Peyer's patch (tissue), 4 donors: ENCODE results near the gene PACSIN1. TPM values are rescaled to one million over a fixed set of nuclear protein-coding genes. Genes with fewer than 3 reads are reported as not detected.

ENCODE experiments used
- DNase-seq, 3 donors: peaks; one replicate each; pipeline ENCODE4 v3.0.0-alpha.2; 2017 to 2019
- H3K27ac ChIP-seq, 4 donors: fragments of 200-600 bp; sonication (generic); one replicate each; pipeline ENCODE4 v1.5.1; 2016 to 2019
- H3K27me3 ChIP-seq, 2 donors: fragments of 200-600 bp; sonication (generic); one replicate each; pipeline ENCODE4 v1.5.1; 2019
- H3K36me3 ChIP-seq, 3 donors: fragments of 200-600 bp; sonication (generic); one replicate each; pipeline ENCODE4 v1.5.1; 2016 to 2019
- H3K4me1 ChIP-seq, 4 donors: fragments of 200-600 bp; sonication (generic); one replicate each; pipeline ENCODE4 v1.5.1; 2016 to 2019
- H3K4me3 ChIP-seq, 4 donors: fragments of 200-600 bp; sonication (generic); 1 replicate in 3 of 4; 2 replicates in 1 of 4; pipeline ENCODE4 v1.5.1; 2016 to 2019; ENCODE audit warnings: mild to moderate bottlenecking in 1 of 4
- H3K9me3 ChIP-seq, 4 donors: fragments of 200-600 bp; sonication (generic); one replicate each; pipeline ENCODE4 v1.5.1; 2016 to 2019; ENCODE audit warnings: mild to moderate bottlenecking in 1 of 4
- POLR2A ChIP-seq, 2 donors: fragments of 450-650 bp; IDR thresholded peaks; one replicate each; pipeline ENCODE4 v1.5.1; 2017; ENCODE audit warnings: antibody characterized with exemption in 2 of 2, mild to moderate bottlenecking in 2 of 2, moderate library complexity in 2 of 2
- total RNA-seq, 4 donors: library from RNA; depleted of rRNA; stranded (reverse); fragments of >200 nt; gene quantifications; one replicate each; pipeline ENCODE4 v1.1.0, GENCODE V29; 2016
- TF ChIP-seq, protein P1 (sequence below), 6 experiments: fragments of 450-650 bp in 4 of 6; fragments of 200-600 bp in 2 of 6; sonication (generic) in 1 of 6; IDR thresholded peaks; one replicate each; pipeline ENCODE4 v1.5.1; 2017 to 2019; ENCODE audit warnings: antibody characterized with exemption in 6 of 6, mild to moderate bottlenecking in 3 of 6, moderate library complexity in 1 of 6

Gene PACSIN1
- total RNA-seq, 4 donors from 2014 or later, result 0.28 to 9.9 (median 0.40) TPM; not detected in 1

DNA sequence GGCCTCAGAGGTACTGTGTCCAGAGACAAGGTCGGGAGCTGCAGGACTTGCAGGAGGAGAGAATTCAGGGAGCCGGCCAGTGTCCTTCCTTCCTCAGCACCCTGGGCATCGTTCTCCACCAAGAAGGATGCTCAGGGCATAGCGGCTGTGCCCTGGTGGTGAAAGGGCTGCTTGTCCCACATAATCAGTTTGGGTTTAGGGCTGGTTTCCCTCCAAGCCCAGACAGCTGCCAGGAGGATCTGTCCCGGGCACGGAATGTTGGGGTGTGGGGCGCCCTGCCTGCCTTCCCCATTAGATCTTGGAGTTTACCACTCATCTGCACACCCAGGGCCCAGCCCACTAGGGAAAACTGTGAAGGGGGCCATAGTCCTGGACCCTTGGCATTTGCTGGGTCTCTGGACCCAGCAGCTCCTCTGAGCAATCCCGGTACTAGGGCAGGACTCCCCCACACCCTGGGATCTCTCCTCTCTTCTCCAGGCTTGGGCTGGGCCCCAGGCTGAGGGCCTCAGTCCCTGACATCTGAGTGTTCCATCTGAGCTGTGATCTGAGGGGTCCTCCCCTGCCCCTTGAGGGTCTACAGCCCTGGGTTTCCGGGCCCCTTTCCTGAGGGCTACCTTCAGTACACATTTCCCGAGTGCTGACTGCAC lies 108.9 kb downstream of the PACSIN1 start:
- Histone ChIP-seq H3K27me3 (no peaks in the 10 kb centered on the region), H3K36me3 (no peaks in the 10 kb centered on the region), H3K4me3 (no peak overlapping the region), H3K4me1 (no peaks in the 10 kb centered on the region), H3K9me3 (no peaks in the 10 kb centered on the region), H3K27ac (no peak overlapping the region)
- DNase-seq, result no peak
- TF ChIP-seq, protein P1, sequence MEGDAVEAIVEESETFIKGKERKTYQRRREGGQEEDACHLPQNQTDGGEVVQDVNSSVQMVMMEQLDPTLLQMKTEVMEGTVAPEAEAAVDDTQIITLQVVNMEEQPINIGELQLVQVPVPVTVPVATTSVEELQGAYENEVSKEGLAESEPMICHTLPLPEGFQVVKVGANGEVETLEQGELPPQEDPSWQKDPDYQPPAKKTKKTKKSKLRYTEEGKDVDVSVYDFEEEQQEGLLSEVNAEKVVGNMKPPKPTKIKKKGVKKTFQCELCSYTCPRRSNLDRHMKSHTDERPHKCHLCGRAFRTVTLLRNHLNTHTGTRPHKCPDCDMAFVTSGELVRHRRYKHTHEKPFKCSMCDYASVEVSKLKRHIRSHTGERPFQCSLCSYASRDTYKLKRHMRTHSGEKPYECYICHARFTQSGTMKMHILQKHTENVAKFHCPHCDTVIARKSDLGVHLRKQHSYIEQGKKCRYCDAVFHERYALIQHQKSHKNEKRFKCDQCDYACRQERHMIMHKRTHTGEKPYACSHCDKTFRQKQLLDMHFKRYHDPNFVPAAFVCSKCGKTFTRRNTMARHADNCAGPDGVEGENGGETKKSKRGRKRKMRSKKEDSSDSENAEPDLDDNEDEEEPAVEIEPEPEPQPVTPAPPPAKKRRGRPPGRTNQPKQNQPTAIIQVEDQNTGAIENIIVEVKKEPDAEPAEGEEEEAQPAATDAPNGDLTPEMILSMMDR (IDR thresholded peaks at IDR 0.05), result no peak
- TF ChIP-seq POLR2A (IDR thresholded peaks at IDR 0.05), result no peak

GRCh38 chr6:34575326-34575725 lies 109.5 kb downstream of the PACSIN1 start:
- H3K9me3 ChIP-seq, result no peaks in the 10 kb centered on the region
- H3K27me3 ChIP-seq, result no peaks in the 10 kb centered on the region
- no peak overlapping the region for H3K27ac ChIP-seq
- DNase-seq, result no peak
- TF ChIP-seq, protein P1 (IDR thresholded peaks at IDR 0.05), result no peak
- TF ChIP-seq POLR2A (IDR thresholded peaks at IDR 0.05), result no peak
- no peaks in the 10 kb centered on the region for H3K4me1 ChIP-seq
- no peaks in the 10 kb centered on the region for H3K36me3 ChIP-seq
- H3K4me3 ChIP-seq, result no peak overlapping the region

- no peak for DNase-seq
- TF ChIP-seq, protein P1 (IDR thresholded peaks at IDR 0.05), result no peak
- TF ChIP-seq POLR2A (IDR thresholded peaks at IDR 0.05), result no peak
- no peaks in the 10 kb centered on the region for H3K36me3 ChIP-seq
- H3K4me1 ChIP-seq, result no peaks in the 10 kb centered on the region
- no peak overlapping the region for H3K27ac ChIP-seq
- no peaks in the 10 kb centered on the region for H3K9me3 ChIP-seq
- H3K4me3 ChIP-seq, result no peak overlapping the region
- H3K27me3 ChIP-seq, result no peaks in the 10 kb centered on the region
These were observed 110.5 kb downstream of the PACSIN1 start for GRCh38 chr6:34576286-34576955.

GRCh38 chr6:34578445-34579262 lies 112.8 kb downstream of the PACSIN1 start:
- TF ChIP-seq, protein P1 (IDR thresholded peaks at IDR 0.05), result no peak
- TF ChIP-seq POLR2A (IDR thresholded peaks at IDR 0.05), result no peak
- no peak overlapping the region for H3K4me3 ChIP-seq
- DNase-seq, result no peak

DNA sequence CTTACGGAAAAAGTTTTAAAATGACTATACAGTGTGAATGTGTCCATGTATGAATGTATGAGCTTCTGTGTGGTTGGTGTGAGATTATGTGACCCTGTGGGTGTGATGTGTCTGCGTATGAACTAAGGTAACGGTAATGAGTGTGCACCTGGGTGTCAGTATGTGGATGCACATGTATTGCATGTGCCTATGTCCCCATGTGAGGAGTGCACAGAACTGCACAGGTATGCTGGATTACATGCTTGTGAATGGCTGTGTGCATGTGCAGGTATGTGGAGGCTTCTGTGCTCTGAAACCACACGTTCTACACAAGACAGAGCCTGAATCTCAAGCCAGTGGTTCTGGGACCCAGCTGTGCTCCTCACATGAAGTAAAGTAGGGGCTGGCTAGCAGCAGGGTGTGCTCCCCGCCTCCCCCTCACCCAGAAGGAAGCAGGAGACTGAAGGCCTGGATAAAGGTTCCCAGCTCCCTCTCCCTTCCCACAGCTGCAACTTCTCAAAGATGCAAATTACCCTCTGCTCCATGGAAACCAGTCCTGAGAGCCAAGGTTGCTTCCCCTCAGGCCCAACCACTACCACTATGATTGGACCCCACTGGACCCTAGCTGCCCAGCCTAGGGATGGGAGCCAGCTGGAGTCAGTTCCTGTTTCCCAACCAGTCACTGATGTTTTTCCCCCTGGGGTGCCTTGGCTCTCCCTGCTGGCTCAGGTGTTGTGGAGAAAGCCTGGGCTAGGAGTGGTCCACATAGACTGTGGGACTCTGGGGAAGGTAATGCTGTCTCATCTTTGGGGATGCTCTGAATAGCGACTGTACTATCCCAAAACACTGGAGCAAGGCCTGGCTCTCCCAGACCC lies 115.1 kb downstream of the PACSIN1 start:
- DNase-seq, result no peak
- no peak for TF ChIP-seq POLR2A (IDR thresholded peaks at IDR 0.05)
- TF ChIP-seq, protein P1 (IDR thresholded peaks at IDR 0.05), result no peak

More at GRCh38 chr6:34578445-34579262, 112.8 kb downstream of the PACSIN1 start:
- no peak overlapping the region for H3K27ac ChIP-seq
- H3K27me3 ChIP-seq, result no peaks in the 10 kb centered on the region
- H3K9me3 ChIP-seq, result no peaks in the 10 kb centered on the region
- H3K4me1 ChIP-seq, result no peaks in the 10 kb centered on the region
- H3K36me3 ChIP-seq, result no peaks in the 10 kb centered on the region

More for the DNA sequence above, 115.1 kb downstream of the PACSIN1 start:
- Histone ChIP-seq H3K36me3 (no peaks in the 10 kb centered on the region), H3K4me3 (no peak overlapping the region), H3K27me3 (no peaks in the 10 kb centered on the region), H3K27ac (no peak overlapping the region), H3K9me3 (no peaks in the 10 kb centered on the region), H3K4me1 (no peaks in the 10 kb centered on the region)
